HEK293 (cell line): Measurements from ENCODE around the gene WRAP73.

Experiments
- CTCF ChIP-seq: fragments of 450-650 bp; formaldehyde crosslinking; IDR thresholded peaks from 2 replicates; pipeline ENCODE4 v1.5.1; 2016; ENCODE audit warnings: missing biosample characterization, missing genetic modification characterization
- HOXA7 ChIP-seq: sonication (generic); formaldehyde crosslinking; IDR thresholded peaks from 2 replicates; pipeline ENCODE4 v1.8.1; 2022; ENCODE audit warnings: missing genetic modification reagents, borderline replicate concordance
- PRDM1 ChIP-seq: fragments of 450-650 bp; formaldehyde crosslinking; IDR thresholded peaks from 2 replicates; pipeline ENCODE4; 2016; ENCODE audit warnings: missing biosample characterization, missing genetic modification characterization
- REST ChIP-seq: fragments of 450-650 bp; formaldehyde crosslinking; IDR thresholded peaks from 2 replicates; pipeline ENCODE4 v1.5.1; 2016; ENCODE audit warnings: missing biosample characterization, missing genetic modification characterization
- ZNF473 ChIP-seq: fragments of 450-650 bp; formaldehyde crosslinking; IDR thresholded peaks from 2 replicates; pipeline ENCODE4 v1.5.1; 2017; ENCODE audit warnings: missing biosample characterization, missing genetic modification characterization
- ZSCAN4 ChIP-seq: fragments of 450-650 bp; formaldehyde crosslinking; IDR thresholded peaks from 2 replicates; pipeline ENCODE4 v1.5.1; 2017; ENCODE audit warnings: missing biosample characterization, missing genetic modification characterization
- TF ChIP-seq, protein P1 (sequence below): fragments of 450-650 bp; formaldehyde crosslinking; IDR thresholded peaks from 2 replicates; pipeline ENCODE4 v1.5.1; 2016; ENCODE audit warnings: missing biosample characterization, missing genetic modification characterization

GRCh38 chr1:3620708-3621107, 29.2 kb downstream of the WRAP73 start:
- TF ChIP-seq CTCF (tag by site-specific recombination) = no peak
- no peak for TF ChIP-seq REST (tag by site-specific recombination)
- TF ChIP-seq ZNF473 (tag by site-specific recombination) = no peak
- TF ChIP-seq, protein P1, sequence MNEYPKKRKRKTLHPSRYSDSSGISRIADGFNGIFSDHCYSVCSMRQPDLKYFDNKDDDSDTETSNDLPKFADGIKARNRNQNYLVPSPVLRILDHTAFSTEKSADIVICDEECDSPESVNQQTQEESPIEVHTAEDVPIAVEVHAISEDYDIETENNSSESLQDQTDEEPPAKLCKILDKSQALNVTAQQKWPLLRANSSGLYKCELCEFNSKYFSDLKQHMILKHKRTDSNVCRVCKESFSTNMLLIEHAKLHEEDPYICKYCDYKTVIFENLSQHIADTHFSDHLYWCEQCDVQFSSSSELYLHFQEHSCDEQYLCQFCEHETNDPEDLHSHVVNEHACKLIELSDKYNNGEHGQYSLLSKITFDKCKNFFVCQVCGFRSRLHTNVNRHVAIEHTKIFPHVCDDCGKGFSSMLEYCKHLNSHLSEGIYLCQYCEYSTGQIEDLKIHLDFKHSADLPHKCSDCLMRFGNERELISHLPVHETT (tag by site-specific recombination) = no peak
- TF ChIP-seq ZSCAN4 (tag by site-specific recombination) = no peak
- no peak for TF ChIP-seq PRDM1
- no peak for TF ChIP-seq HOXA7
